ENCODE data around the gene MYH7B.

MYH7B gene

DNA sequence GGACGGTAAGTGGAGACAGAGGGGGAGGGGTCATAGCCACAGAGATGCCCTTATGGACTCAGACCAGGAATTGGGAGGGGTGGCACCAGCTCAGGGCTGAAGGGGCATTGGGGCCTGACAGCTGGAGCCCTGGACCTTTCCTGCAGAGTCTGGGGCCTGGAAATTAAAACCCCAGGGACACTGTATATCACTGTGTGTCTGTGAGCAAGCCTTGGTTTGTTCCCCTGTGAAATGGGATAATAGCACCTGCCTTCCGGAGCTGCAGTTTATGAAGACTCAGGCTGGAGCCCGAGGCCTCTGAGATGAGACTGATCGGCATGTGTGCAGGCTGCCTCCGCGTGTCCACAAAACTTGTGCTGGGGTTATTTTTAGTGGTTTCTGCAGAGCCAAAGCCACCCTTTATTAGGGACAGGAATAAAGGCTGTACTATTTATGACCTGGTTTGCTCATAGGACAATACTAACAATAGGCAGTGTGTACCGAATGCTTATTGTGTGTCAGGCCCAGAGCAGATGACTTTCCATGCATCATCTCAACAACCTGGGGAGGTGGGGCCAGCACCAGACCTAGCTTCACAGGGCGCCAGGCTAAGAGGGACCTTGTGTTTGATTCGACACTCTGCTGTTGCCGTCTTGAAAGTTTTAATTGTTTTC, 22.6 kb downstream of the MYH7B start:
- DNase-seq = no peak

DNA sequence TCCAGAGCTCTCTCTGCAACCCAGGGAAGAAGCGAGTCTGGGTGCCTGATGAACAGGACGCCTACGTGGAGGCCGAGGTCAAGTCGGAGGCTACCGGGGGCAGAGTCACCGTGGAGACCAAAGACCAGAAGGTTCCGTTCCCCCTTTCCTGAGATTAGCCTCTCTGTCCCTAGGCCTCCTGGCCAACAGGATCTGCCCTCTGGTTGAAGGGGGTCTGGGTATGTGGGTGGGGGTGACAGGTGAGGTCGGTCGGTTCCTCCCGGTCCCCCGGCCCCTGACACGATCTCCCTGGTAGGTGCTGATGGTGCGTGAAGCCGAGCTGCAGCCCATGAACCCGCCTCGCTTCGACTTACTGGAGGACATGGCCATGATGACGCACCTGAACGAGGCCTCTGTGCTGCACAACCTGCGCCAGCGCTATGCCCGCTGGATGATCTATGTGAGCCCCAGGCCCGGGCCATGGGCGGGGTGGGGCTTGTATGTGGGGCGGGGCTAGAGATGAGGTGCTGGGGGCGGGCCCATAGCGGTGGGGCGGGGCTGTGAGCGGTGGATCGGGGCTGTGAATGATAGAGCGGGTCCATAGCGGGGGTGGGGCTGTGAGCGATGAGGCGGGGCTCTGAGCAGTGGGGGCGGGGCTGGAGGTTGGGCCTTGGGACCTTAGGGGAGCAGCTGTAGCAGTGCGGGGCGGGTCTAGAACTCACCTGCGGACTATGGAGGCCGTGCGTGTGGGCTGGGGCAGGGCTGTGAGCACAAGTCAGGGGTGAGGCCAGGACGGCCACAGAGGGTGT, 23.9 kb downstream of the MYH7B start:
- DNase-seq = peak; percentile 35

DNA sequence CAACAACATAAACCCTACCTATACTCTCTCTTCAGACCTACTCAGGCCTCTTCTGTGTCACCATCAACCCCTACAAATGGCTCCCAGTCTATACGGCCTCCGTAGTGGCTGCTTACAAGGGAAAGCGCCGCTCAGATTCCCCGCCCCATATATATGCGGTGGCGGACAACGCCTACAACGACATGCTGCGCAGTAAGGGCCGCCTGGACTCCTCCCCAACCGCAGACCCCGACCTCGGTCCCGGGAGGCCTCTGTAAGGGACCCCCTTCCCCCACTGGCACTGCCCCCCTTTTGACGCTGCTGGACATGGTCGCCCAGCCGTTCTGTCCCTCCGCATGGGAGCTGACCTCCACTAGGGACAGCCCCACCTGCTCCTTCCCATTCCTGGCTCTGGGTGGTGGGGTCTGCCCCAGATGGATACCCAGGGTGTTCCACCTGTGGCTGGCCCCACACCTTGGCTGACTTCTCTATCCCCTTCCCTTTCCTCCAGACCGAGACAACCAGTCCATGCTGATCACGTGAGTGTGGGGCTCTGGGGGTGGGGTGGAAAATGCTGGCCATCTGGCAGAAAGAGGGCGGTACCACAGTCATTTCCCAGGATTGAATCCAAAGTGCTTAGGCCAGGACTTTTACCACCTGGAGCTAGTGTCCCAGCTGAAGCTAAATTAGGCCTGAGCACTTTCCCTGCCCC, 25.0 kb downstream of the MYH7B start:
- DNase-seq = peak; percentile 98

DNA sequence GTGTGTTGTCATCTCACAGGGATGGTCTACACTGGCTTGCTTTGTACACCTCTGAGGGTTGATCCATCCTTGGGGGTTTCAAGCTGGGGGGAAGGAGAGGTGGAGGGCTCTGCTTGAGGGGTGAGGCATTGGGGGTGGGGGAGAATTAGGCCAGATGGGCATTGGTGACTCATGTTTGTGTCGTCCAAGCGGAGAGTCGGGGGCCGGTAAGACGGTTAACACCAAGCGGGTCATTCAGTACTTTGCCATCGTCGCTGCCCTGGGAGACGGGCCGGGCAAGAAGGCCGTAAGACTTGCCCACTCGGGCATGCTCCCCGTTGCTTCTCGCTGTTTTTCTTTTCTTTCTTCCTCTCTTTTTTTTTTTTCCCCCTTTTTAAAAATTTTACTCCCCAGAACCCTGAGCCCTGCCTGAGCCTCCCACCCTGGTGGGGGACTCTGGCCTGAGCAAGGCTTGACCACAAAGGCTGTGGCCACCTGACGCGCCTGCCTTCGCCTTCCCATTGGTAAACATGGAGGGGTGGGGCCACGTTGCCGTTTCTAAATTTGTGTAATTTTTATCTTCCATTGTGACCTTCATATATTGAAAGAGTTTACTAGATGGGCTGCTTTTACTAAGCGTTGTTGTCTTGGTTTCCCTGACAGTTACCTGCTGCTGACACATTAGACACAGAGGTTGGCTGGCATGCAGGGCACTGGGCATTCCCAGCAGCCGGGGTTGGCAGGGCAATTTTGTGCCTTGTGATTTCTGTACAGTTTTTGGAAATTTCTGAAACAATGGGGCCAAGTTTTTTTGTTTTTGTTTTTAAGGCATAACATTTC, 26.8 kb downstream of the MYH7B start:
- no peak for DNase-seq

DNA sequence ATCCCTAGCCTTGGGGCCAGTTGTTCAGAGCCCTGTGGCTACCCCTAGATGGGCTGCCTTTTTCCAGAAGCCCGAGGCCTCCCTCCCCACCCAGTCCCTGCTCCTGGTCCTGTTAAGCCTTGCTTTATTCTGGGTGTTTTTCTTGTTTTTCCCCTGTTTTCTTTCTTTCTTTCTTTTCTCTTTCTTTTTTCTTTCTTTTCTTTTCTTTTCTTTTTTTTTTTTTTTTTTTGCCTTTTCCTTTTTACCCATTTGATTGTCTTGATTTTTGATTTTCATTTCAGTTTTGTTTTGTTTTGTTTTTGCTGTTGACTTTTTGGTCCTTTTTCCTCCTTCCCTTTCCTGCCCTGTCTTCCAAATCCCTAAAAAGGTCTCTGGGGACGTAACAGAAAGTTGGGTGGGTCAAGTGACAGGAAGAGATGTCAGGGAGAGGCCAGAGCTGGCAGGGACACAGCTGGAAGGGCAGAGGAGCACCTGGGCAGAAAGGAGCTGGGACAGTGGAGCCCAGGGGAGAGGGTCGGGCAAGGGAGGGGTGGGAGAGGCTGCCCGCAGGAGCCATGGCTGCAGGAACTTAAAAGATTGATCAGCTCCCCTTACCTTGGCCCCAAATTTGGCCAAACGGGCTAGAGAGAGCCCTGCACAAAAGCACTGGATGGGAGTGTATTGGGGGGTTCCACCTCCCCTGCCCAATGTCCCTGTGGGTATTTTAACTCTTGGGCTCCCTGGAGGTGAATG, 27.6 kb downstream of the MYH7B start:
- no peak for DNase-seq

DNA sequence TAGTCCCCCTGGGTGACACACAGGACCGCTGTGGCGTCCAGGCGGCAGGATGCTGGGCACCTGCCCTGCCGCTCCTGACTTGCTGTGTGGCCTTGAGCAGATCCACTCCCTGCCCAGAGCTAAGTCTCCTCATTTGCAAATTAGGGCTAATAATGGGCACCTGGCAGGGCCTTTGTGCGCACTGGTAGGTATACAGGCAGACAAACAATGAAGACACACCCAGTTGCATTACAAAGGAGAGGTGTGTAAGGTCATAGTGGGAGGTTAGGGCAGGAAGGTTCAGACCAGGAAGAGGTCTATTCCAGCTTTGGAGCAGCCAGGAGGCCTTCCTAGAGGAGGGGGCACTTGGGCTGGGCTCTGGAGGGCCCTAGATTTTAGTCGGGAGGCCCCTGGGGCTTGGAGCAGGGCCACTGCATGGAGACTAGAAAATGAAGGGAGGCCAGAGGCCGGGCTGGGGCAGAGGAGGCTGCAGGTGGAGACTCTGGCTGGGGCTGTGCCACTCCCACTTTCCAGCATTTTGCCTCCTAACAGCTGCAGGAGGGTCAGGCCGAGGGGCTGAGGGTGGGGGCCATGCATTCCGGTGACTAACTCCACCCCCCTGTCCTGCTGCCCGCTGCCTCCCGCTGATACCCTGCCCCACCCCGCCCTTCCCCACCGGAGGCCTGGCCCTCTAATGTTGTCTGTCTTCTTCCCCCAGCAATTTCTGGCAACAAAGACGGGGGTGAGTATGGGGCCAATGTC, 28.5 kb downstream of the MYH7B start:
- DNase-seq = no peak

DNA sequence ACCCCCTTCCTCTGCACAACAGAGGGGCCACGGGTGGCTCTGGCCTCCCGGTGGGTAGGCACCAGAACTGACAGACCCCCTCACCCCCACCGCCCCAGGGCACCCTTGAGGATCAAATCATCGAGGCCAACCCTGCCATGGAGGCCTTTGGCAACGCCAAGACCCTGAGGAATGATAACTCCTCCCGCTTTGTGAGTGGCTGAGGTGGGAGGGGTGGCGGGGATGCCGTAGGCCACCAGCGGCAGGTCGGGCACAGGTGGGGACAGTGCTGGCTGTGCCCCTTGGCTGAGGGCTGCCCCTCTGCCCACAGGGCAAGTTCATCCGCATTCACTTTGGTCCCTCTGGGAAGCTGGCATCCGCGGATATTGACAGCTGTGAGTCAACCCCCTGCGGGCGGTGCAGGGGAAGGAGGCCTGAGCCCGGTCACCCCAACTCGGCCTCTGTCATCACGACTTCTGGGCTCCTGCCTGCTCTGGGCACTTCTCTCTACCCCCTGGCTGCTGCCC, 29.1 kb downstream of the MYH7B start:
- DNase-seq = no peak

DNA sequence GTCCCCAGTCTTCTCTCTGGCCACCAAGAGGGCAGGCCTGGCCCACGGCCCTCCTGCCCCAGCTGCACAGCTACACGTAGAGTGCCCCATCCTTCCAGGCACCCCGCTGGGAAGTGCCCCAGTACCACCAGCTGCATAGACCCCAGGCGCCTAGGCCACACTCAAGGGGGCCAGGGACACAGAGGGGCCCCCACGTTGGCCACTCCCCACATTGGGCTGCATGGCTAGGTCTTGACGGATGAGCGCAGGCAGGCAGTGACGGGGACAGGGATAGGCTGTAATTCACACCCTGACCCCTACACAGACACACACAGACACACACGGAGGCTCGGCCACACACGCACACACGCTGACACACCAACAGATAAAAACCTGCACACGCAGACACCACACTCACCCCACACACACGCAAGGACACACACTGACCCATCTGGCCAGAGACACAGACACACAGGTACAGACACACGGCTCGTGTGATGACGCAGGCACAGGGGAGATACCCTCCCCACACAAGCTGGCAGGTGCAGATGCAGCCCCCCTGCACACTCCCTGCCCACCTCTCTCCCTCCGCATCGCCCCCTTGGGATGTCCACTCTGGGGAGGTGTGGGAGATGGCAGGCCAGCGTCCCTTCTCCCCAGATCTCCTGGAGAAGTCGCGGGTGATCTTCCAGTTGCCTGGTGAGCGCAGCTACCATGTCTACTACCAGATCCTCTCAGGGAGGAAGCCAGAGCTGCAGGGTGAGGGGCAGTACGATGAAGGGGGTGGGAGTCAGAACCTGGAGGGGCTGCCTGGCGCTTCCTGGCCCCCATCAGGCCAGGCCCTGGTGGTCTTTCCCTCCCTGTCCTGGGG, 30.0 kb downstream of the MYH7B start:
- DNase-seq = no peak

DNA sequence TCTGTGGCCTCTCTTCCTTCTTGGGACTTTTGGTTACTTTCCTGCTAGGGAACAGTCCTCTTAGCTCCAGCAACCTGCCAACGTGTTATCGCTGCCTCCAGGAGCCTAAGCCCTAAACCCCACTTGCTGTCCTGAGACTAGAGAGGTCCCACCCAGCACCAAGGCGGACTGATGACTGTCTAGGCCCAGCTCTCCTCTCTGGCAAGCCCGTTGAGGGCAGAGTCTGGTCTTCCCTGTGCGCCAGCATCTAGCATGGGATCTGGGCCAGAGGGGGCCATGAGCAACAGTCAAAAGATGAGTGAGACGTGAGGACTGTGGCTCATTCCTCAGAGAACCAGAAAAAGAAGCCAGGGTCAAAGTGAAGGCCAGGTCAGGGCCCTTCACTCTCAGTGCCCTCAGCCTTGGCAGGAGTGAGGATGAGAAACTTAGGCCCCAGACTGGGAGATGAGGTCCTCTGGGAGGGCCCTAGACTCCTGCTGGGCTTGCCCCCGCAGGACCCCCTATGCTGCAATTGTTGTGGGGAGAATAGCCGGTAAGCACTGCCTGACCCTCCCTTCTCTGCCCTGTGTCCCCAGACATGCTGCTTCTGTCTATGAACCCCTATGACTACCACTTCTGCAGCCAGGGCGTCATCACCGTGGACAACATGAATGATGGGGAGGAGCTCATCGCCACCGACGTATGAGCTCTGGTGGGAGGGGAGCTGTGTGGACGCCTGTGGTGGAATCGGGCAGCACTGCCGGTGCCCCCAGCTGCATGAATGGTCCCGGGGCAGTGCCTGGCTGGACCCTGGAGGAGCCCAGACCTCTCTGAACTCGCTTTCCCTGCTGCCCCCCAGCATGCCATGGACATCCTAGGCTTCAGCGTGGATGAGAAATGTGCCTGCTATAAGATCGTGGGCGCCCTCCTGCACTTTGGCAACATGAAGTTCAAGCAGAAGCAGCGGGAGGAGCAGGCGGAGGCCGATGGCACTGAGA, 30.9 kb downstream of the MYH7B start:
- no peak for DNase-seq

DNA sequence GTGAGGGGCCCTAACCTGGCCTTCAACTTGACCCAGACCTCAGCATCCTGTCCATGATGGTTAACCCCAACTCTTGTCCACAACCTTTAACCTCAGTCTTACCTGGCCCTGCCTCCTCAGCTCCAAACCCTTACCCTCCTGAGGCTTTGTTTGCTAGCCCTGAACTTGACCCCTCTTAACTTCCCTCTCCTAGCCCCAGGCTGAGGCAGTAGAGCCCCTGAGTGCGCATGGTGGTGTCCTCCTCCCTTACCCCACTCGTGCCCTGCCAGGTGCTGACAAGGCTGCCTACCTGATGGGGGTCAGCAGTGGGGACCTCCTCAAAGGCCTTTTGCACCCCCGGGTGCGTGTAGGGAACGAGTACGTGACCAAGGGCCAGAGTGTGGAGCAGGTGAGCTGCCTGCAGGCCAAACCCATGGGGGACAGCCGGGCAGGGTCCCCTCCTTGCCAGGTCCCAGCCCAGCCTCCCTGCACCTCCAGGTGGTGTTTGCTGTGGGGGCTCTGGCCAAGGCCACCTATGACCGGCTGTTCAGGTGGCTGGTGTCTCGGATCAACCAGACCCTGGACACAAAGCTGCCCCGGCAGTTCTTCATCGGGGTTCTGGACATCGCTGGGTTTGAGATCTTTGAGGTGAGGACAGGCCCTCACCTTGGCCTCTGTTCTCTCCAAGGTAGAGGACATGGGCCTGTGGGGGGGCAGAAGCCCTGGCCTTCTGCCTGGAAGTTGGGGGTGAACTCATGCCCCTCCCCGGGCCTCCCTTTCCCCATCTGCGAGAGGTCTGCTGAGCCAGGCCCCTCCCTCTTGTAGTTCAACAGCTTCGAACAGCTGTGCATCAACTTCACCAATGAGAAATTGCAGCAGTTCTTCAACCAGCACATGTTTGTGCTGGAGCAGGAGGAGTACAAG, 31.9 kb downstream of the MYH7B start:
- peak; percentile 25 for DNase-seq

DNA sequence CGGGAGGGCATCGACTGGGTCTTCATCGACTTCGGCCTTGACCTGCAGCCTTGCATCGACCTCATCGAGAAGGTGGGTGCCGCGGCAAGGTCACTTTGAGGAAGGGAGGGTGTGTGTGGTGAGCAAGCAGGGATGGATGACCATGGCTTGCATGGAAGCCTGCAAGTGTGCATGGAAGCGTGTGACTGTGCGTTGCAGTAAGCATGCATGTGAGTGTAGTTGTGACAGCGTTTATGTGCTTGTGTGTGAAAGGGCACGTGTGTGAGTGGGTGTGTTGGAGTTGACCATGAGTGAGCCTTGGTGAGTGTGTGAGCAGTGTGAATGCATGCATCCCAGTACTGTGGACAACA, 32.5 kb downstream of the MYH7B start:
- DNase-seq = no peak

DNA sequence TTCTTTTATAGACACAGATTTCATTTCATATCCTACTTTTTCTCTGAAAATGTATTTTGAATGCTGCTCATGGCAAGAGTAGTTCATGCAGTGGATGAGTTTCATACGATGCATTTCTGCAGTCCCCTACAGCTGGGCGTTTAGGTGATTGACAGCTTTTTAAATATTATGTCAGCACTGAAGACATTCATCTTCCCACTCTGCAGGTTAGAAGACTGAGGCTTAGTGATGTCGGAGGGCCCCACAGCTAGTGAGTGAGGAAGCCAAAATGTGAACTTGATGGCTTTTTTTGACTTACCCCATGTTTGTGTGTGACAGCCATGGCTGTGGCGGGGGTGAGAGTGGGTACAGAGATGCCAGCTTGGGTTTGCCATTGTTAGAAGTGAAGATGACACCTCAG, 33.5 kb downstream of the MYH7B start:
- DNase-seq = no peak

DNA sequence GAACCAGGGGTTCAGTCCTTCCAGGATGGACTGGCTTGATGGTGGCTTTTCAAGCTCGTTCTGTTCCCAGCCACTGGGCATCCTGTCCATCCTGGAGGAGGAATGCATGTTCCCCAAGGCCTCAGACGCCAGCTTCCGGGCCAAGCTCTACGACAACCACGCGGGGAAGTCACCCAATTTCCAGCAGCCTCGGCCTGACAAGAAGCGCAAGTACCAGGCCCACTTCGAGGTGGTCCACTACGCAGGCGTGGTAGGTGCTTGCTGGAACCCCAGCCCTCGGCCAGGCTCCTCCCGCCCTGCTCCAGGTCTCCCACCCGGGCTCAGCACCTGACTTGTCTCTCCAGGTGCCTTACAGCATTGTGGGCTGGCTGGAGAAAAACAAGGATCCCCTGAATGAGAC, 34.0 kb downstream of the MYH7B start:
- no peak for DNase-seq

DNA sequence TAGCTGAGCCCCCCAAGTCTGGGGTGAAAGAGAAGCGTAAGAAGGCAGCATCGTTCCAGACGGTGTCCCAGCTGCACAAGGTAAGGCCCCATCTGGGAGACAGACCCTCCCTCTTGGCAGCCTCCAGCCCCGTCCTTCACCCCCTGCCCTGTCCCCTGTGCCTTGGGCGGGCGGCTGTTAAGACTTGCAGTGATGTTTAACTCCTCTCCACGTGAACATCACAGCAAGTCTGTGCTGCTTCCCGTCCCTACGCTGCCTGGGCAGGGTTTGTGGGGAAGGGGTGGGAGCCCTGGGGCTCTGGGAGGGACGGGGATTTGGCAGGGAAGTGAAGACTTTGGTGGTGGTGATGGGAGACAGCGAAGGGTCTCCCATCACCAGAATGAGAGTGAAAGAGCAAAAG, 34.6 kb downstream of the MYH7B start:
- no peak for DNase-seq

DNA sequence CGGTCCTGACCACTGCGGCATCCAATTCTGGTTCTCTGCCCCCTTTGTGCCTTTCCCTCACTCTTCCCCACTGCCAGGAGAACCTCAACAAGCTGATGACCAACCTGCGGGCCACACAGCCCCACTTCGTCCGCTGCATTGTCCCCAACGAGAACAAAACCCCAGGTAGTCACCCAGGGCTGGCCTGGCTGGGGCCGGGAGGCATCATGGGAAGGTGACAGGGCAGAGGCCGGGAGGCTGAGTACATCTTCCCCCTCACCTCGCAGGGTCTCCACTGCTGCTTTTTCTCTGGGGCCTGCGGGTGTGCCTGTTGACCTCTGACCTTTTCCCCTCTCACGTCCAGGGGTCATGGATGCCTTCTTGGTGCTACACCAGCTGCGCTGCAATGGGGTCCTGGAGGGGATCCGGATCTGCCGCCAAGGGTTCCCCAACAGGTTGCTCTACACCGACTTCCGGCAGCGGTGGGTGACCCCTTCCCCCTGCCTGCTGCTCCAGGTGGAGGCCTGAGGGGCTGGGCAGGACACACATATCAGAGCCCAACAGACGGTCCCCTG, 35.1 kb downstream of the MYH7B start:
- no peak for DNase-seq

DNA sequence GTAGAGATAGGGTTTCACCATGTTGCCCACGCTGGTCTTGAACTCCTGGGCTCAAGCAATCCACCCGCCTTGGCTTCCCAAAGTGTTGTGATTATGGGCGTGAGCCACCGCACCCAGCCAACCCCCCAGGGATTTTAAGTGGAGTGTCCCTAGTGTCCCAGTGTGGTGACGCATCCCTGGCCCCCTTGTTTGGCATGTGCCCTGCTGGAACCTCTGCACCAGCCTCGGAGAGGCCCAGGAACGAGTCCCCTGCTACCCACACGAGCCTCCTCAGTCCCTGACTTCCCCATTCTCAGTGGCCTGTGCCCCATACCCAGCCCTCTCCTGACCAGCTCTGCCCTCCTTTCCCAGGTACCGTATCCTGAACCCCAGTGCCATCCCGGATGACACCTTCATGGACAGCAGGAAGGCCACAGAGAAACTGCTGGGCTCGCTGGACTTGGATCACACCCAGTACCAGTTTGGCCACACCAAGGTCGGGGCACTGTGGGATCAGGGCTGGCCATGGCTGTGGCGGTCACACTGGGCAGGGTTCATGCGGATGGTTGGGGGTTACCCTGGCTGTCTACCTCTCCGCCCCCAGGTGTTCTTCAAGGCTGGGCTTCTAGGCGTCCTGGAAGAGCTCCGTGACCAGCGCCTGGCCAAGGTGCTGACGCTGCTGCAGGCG, 37.2 kb downstream of the MYH7B start:
- no peak for DNase-seq

DNA sequence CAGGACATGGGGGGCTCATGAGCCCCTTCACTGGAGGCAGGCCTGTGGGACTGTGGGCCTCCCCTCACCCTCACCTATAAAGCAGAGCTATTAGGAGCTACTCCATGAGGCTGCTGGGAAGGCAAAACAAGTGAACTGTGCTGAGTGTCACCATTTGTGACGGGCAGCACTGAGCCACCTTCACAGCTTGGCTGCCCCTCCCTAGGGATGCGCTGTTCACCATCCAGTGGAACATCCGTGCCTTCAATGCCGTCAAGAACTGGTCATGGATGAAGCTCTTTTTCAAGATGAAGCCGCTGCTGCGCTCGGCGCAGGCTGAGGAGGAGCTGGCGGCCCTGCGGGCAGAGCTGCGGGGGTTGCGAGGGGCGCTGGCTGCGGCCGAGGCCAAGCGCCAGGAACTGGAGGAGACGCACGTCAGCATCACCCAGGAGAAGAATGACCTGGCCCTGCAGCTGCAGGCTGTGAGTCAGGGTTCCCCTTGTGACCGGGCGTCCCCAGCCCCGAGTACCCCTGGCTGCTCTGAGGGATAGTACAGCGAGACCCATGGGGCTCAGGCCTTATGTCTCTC, 38.4 kb downstream of the MYH7B start:
- no peak for DNase-seq
